HepG2 (cell line): ENCODE data around the gene GGCT. TPM values are rescaled to one million over a fixed set of nuclear protein-coding genes. Genes with fewer than 3 reads are reported as not detected.

Experiments
- ATAC-seq: fragments of 200-7000 bp; cut with Tn5 transposase; 3 replicates; pipeline ENCODE4 v1.9.1; 2020; ENCODE audit warnings: mild to moderate bottlenecking, moderate library complexity
- BruUV-seq: library from RNA; stranded (reverse); fragments of 400-500 nt; replicated peaks from 2 replicates; lab custom pipeline; 2021; lab: Mats Ljungman, UMichigan
- CTCF ChIA-PET: fragments of 300-600 bp; formaldehyde crosslinking; extraction: SDS; loops from one replicate; lab custom pipeline; 2021; ENCODE audit warnings: low total read pairs, inconsistent platforms, low intra/inter-chr PET ratio; lab: Yijun Ruan, JAX
- POLR2A ChIA-PET: fragments of 350-600 bp; sonication (Branson Sonifier 250); formaldehyde crosslinking; loops from one replicate; lab custom pipeline; 2020; ENCODE audit warnings: antibody characterized with exemption, inconsistent platforms; lab: Yijun Ruan, JAX
- DNase-seq: peaks from one replicate; pipeline ENCODE4 v3.0.0-alpha.2; 2015; ENCODE audit warnings: low spot score
- FAIRE-seq: peaks from 3 replicates; lab custom pipeline; 2011; peaks lifted over from hg19 to GRCh38; lab: Jason Lieb, UNC
- H2AFZ ChIP-seq: one replicate; pipeline ENCODE4 v1.6.1; 2011; ENCODE audit warnings: low read length, inconsistent platforms
- H3K27ac ChIP-seq: fragments of 300-600 bp; 3 replicates; pipeline ENCODE4 v1.8.0; 2011; ENCODE audit warnings: mixed run types, mild to moderate bottlenecking, mixed read lengths, low read length, inconsistent platforms; ENCODE audit not compliant: insufficient read depth; ENCODE audit errors: extremely low read length
- H3K27me3 ChIP-seq, 2 experiments: fragments of 200-600 bp in 1 of 2; 2 replicates in 1 of 2; 3 replicates in 1 of 2; pipeline versions ENCODE4 v1.6.0 to v1.8.0; 2011; ENCODE audit warnings: low read length in 2 of 2, mild to moderate bottlenecking in 2 of 2, moderate library complexity in 2 of 2, inconsistent platforms in 1 of 2; ENCODE audit not compliant: insufficient read depth in 2 of 2, control insufficient read depth in 1 of 2
- H3K36me3 ChIP-seq, 2 experiments: fragments of 200-600 bp in 1 of 2; replicated peaks in 1 of 2; 2 replicates in 1 of 2; 3 replicates in 1 of 2; pipeline versions ENCODE4 v1.5.1 to v1.8.0; 2011; ENCODE audit warnings: low read length in 2 of 2, inconsistent platforms in 1 of 2; ENCODE audit not compliant: insufficient read depth in 2 of 2, control insufficient read depth in 1 of 2
- H3K4me1 ChIP-seq: 2 replicates; pipeline ENCODE4 v1.5.1; 2012; ENCODE audit warnings: low read length, inconsistent platforms; ENCODE audit not compliant: insufficient read depth
- H3K4me2 ChIP-seq: 2 replicates; pipeline ENCODE4 v1.6.0; 2011; ENCODE audit warnings: low read depth, low read length, inconsistent platforms
- H3K4me3 ChIP-seq, 3 experiments: fragments of 200-600 bp in 1 of 3; sonication (generic), shearing (Covaris generic) in 1 of 3; replicated peaks in 1 of 3; 2 replicates each; pipeline ENCODE4 v1.5.1; 2011 to 2016; ENCODE audit warnings: low read length in 3 of 3, inconsistent platforms in 2 of 3, low read depth in 2 of 3, mild to moderate bottlenecking in 2 of 3, control low read depth in 1 of 3, mixed read lengths in 1 of 3; ENCODE audit not compliant: insufficient read depth in 1 of 3
- H3K79me2 ChIP-seq: one replicate; pipeline ENCODE4 v1.6.1; 2011; ENCODE audit warnings: low read length, inconsistent platforms; ENCODE audit not compliant: insufficient read depth
- H3K9ac ChIP-seq: 2 replicates; pipeline ENCODE4 v1.6.0; 2011; ENCODE audit warnings: mild to moderate bottlenecking, low read depth, low read length, inconsistent platforms; ENCODE audit not compliant: insufficient read depth
- H3K9me3 ChIP-seq: 2 replicates; pipeline ENCODE4 v1.5.1; 2012; ENCODE audit warnings: mild to moderate bottlenecking, low read length
- H4K20me1 ChIP-seq: 2 replicates; pipeline ENCODE4 v1.6.0; 2011; ENCODE audit warnings: inconsistent platforms, mild to moderate bottlenecking, low read length, moderate library complexity; ENCODE audit not compliant: insufficient read depth
- EHMT2 ChIP-seq: fragments of 200-600 bp; sonication (generic); IDR thresholded peaks from 2 replicates; pipeline ENCODE4 v1.7.0; 2017; ENCODE audit warnings: antibody characterized with exemption, low read depth, low read length, borderline replicate concordance
- ELF4 ChIP-seq: sonication (generic); formaldehyde crosslinking; IDR thresholded peaks from 2 replicates; pipeline ENCODE4 v1.5.0; 2020; ENCODE audit warnings: missing genetic modification reagents, mild to moderate bottlenecking, moderate library complexity, borderline replicate concordance
- MIER2 ChIP-seq: IDR thresholded peaks from 2 replicates; pipeline ENCODE4 v1.6.1; 2016; ENCODE audit warnings: missing biosample characterization, missing genetic modification reagents
- PAX8 ChIP-seq: sonication (generic); formaldehyde crosslinking; IDR thresholded peaks from 2 replicates; pipeline ENCODE4 v1.8.0; 2022; ENCODE audit warnings: mild to moderate bottlenecking, missing genetic modification reagents, borderline replicate concordance
- ZNF205 ChIP-seq: IDR thresholded peaks from 2 replicates; pipeline ENCODE4 v1.6.1; 2018; ENCODE audit warnings: missing biosample characterization, missing genetic modification reagents
- ZNF382 ChIP-seq: sonication (generic); formaldehyde crosslinking; IDR thresholded peaks from 2 replicates; pipeline ENCODE4 v1.5.0; 2020; ENCODE audit warnings: missing genetic modification reagents, mild to moderate bottlenecking, borderline replicate concordance
- ZNF615 ChIP-seq: sonication (generic); formaldehyde crosslinking; IDR thresholded peaks from 2 replicates; pipeline ENCODE4 v1.5.0; 2020; ENCODE audit warnings: mild to moderate bottlenecking, missing genetic modification reagents, borderline replicate concordance
- ZNF629 ChIP-seq: sonication (generic); formaldehyde crosslinking; conservative IDR thresholded peaks from 2 replicates; pipeline ENCODE4 v1.5.0; 2020; ENCODE audit warnings: missing genetic modification reagents
- WGBS: methylation state at CpG from one replicate; pipeline ENCODE4 v1.1.6; 2017; ENCODE audit warnings: low lambda C conversion rate; 5-methylcytosine and 5-hydroxymethylcytosine counted together
- in situ Hi-C: cut with HindIII; loops from 2 replicates; pipeline ENCODE4 v1.10.0; 2017; ENCODE audit warnings: low pct_unique_long_range_greater_than_20kb; ENCODE audit not compliant: extremely low pct_ligation_motif_present
- intact Hi-C: fragments of 100-400 bp; cut with micrococcal nuclease; formaldehyde crosslinking; loops from one replicate; pipeline ENCODE4 v1.10.0; 2022; ENCODE audit not compliant: unreplicated experiment
- polyA plus RNA-seq, 8 experiments: library from polyadenylated mRNA; depleted of rRNA in 3 of 8; stranded (reverse) in 7 of 8; unstranded in 1 of 8; fragments of >200 nt; fragmentation: Illumina TruSeq in 4 of 8; extraction: Trizol in 4 of 8; gene quantifications; 2 replicates each; pipeline versions ENCODE4 v1.2.1 to v1.2.3, GENCODE V29; 2011 to 2016; ENCODE audit warnings: low read depth in 4 of 8, missing spikeins in 1 of 8, mixed read lengths in 1 of 8; ENCODE audit not compliant: insufficient read depth in 1 of 8
- total RNA-seq, 5 experiments: library from RNA; depleted of rRNA; stranded (reverse); fragments of >200 nt; fragmentation: Illumina TruSeq; extraction: Trizol; gene quantifications; 2 replicates each; pipeline ENCODE4 v1.2.3, GENCODE V29; 2016; ENCODE audit warnings: low read depth in 1 of 5

GGCT gene
- total and polyA plus RNA-seq, 2 of the 13 experiments (the other 11 are each of a cell fraction or from before 2014, with no cell fraction given) = 19.5 to 78.3 TPM

GRCh38 chr7:30474485-30474884 is 30.1 kb downstream of the GGCT start:
- no TSS peak for BruUV-seq
- no peak for ATAC-seq
- TF ChIP-seq ZNF205 (CRISPR knock-in tag) (no peak), ZNF382 (no peak), ELF4 (CRISPR knock-in tag) (no peak), PAX8 (CRISPR knock-in tag) (no peak), MIER2 (CRISPR knock-in tag) (no peak), EHMT2 (no peak)
- in situ Hi-C loops (no loop called here), intact Hi-C loops (no loop called here)
- WGBS = 96% methylated on average over 10 of the region's 10 CpGs
- ChIA-PET POLR2A (no interaction called here), CTCF (no interaction called here)
- H3K36me3 ChIP-seq = no peaks in the 10 kb centered on the region
- no peak overlapping the region for H3K4me3 ChIP-seq
- peaks cover 42% of the 10 kb centered on the region for H3K4me1 ChIP-seq
- no peak for FAIRE-seq
- no peaks in the 10 kb centered on the region for H4K20me1 ChIP-seq
- H3K79me2 ChIP-seq = no peaks in the 10 kb centered on the region
- no peaks in the 10 kb centered on the region for H3K27me3 ChIP-seq
- no peak overlapping the region for H3K9ac ChIP-seq
- no peaks in the 10 kb centered on the region for H3K9me3 ChIP-seq
- no peak for DNase-seq
- no peak overlapping the region for H2AFZ ChIP-seq
- H3K4me2 ChIP-seq = no peak overlapping the region
- H3K27ac ChIP-seq = no peak overlapping the region

DNA sequence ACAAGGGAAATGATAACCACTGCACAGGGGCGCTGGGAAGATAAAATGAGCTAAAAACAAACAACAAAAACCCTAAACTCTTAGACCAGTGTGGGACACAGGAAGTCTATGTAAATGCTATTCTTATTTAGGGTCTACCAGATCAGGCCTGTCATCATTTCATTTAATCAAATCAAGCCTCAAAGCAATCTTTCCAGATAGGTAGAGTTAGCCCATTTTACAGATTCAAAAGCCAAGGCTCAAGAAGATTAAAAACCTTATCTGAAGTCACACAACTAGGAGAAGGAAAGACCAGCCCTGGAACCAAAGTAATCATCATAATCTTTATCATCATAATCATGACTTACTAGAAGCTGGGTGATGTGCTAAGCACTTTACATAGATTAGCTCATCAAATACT is 30.7 kb downstream of the GGCT start:
- POLR2A ChIA-PET = no interaction called here
- Histone ChIP-seq H3K4me1 (peaks cover 42% of the 10 kb centered on the region), H3K27me3 (no peaks in the 10 kb centered on the region), H3K9me3 (no peaks in the 10 kb centered on the region), H3K36me3 (no peaks in the 10 kb centered on the region), H3K4me2 (no peak overlapping the region), H4K20me1 (no peaks in the 10 kb centered on the region), H3K27ac (no peak overlapping the region), H3K4me3 (no peak overlapping the region), H3K79me2 (no peaks in the 10 kb centered on the region), H2AFZ (no peak overlapping the region), H3K9ac (no peak overlapping the region)
- CTCF ChIA-PET = no interaction called here
- FAIRE-seq (no peak), DNase-seq (no peak), ATAC-seq (no peak)
- no TSS peak for BruUV-seq
- intact Hi-C loops = no loop called here
- WGBS = 100% methylated on average over 1 of the region's 1 CpG
- in situ Hi-C loops = no loop called here
- 0 out of 2 replicates have a peak, but pooled peaks have one; percentile 31 for TF ChIP-seq ZNF629 (CRISPR knock-in tag)
- no peak for TF ChIP-seq ZNF615 (CRISPR knock-in tag)
